A204.1 (cell line): Measurements from ENCODE around the gene IFRD1.
A peak's percentile ranks its signal among the peaks of the same experiment; 100 is the strongest.
"Not testable (repeated sequence)": the region's sequence is repeated elsewhere in the genome, so short reads cannot be mapped to it uniquely, and the experiment has no call there.

Experiments
- FAIRE-seq: peaks from 2 replicates; lab custom pipeline; 2012; peaks lifted over from hg19 to GRCh38; lab: Jason Lieb, UNC

Gene IFRD1

GRCh38 chr7:112442210-112442609 is 8.1 kb upstream of the IFRD1 start:
- no peak for FAIRE-seq

- no peak for FAIRE-seq
Measured at GRCh38 chr7:112444505-112444904, 5.8 kb upstream of the IFRD1 start.

GRCh38 chr7:112446431-112446830 is 3.8 kb upstream of the IFRD1 start:
- FAIRE-seq = no peak

- FAIRE-seq = no peak
Measured at GRCh38 chr7:112447406-112447805, 2.9 kb upstream of the IFRD1 start.

- FAIRE-seq = no peak
Measured at GRCh38 chr7:112448381-112448780, 1.9 kb upstream of the IFRD1 start.

GRCh38 chr7:112448891-112449290 is 1.4 kb upstream of the IFRD1 start:
- no peak for FAIRE-seq

GRCh38 chr7:112449353-112449752 is 907 bp upstream of the IFRD1 start:
- no peak for FAIRE-seq

GRCh38 chr7:112450807-112451761 is 824 bp downstream of the IFRD1 start:
- peak; percentile 65 for FAIRE-seq

- no peak for FAIRE-seq
Measured at GRCh38 chr7:112452102-112452888, 2.0 kb downstream of the IFRD1 start.

- FAIRE-seq = no peak
Measured at GRCh38 chr7:112453505-112454171, 3.4 kb downstream of the IFRD1 start.

- not testable (repeated sequence) for FAIRE-seq
Measured at GRCh38 chr7:112454191-112454590, 3.9 kb downstream of the IFRD1 start.

GRCh38 chr7:112459645-112460044 is 9.4 kb downstream of the IFRD1 start:
- no peak for FAIRE-seq

GRCh38 chr7:112462236-112462635 is 12.0 kb downstream of the IFRD1 start:
- no peak for FAIRE-seq

GRCh38 chr7:112467867-112468266 is 17.6 kb downstream of the IFRD1 start:
- no peak for FAIRE-seq

GRCh38 chr7:112470194-112470593 is 19.9 kb downstream of the IFRD1 start:
- no peak for FAIRE-seq

- FAIRE-seq = no peak
Measured at GRCh38 chr7:112476390-112477052, 26.3 kb downstream of the IFRD1 start.

GRCh38 chr7:112481121-112481736 is 31.0 kb downstream of the IFRD1 start:
- FAIRE-seq = no peak

GRCh38 chr7:112481833-112482670 is 31.8 kb downstream of the IFRD1 start:
- no peak for FAIRE-seq

- FAIRE-seq = no peak
Measured at GRCh38 chr7:112484671-112485167, 34.5 kb downstream of the IFRD1 start.

- FAIRE-seq = no peak
Measured at GRCh38 chr7:112485766-112486165, 35.5 kb downstream of the IFRD1 start.
